SK-N-MC (cell line): ENCODE results near the gene PRR20D.
"Not testable (repeated sequence)": the region's sequence is repeated elsewhere in the genome, so short reads cannot be mapped to it uniquely, and the experiment has no call there.

Source experiments
- DNase-seq: peaks from one replicate; pipeline ENCODE4 v3.0.0-alpha.2; 2011; ENCODE audit warnings: low read depth, low spot score
- H3K27ac ChIP-seq: fragments of 200-600 bp; sonication (generic); 2 replicates; pipeline ENCODE4 v1.5.1; 2016; ENCODE audit warnings: mixed run types
- H3K36me3 ChIP-seq: fragments of 200-600 bp; sonication (generic); 2 replicates; pipeline ENCODE4 v1.6.1; 2017; ENCODE audit warnings: antibody characterized with exemption, low read length, mixed read lengths; ENCODE audit not compliant: insufficient read depth
- H3K4me3 ChIP-seq: fragments of 200-600 bp; sonication (generic); 2 replicates; pipeline ENCODE4 v1.5.1; 2016
- H3K9ac ChIP-seq: fragments of 200-600 bp; sonication (generic); 2 replicates; pipeline ENCODE4 v1.8.0; 2017; ENCODE audit warnings: mixed run types, mixed read lengths; ENCODE audit not compliant: insufficient read length
- H3K9me3 ChIP-seq: fragments of 200-600 bp; sonication (generic); 2 replicates; pipeline ENCODE4 v1.6.1; 2017; ENCODE audit warnings: low read depth, mild to moderate bottlenecking, antibody characterized with exemption, low read length, moderate library complexity, mixed read lengths
- EZH2 ChIP-seq: fragments of 200-600 bp; sonication (generic); IDR thresholded peaks from one replicate; pipeline ENCODE4 v1.6.1; 2017; ENCODE audit warnings: antibody characterized with exemption
- FOXP2 ChIP-seq: optimal IDR thresholded peaks from 2 replicates; pipeline ENCODE3; 2011; ENCODE audit warnings: mild to moderate bottlenecking, moderate library complexity; ENCODE audit not compliant: insufficient read depth; ENCODE audit errors: extremely low read length, control extremely low read depth
- POLR2AphosphoS5 ChIP-seq: IDR thresholded peaks from 2 replicates; pipeline ENCODE4 v1.6.1; 2012; ENCODE audit warnings: mild to moderate bottlenecking, low read depth, low read length, borderline replicate concordance

PRR20D gene

DNA sequence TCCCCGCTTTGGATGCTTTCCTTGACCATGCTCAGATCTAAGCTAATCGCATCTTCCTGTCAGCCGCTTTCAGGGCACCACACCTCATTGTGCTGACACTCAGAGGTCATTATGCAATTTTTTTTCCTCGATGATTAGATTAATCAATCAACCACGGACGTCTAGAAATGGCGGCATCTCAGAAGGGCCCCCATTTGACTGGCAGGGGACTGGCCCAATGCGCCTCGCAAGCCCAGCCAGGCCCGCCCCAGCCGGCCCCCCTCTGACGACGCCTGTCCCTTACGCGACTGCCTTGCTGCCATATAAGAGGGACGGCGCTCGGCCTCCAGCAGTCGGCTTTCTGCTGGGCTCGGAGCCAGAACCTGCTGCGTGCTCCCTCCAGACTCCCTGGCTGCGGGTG, 6.5 kb downstream of the PRR20D start, which contains the start of gene PRR20E:
TSS of gene PRR20E (plus strand) at position 301 of the 400 bp plus-strand sequence. CDS start 387 bp downstream, outside the sequence.
- DNase-seq, H3K4me3 ChIP-seq, H3K36me3 ChIP-seq, H3K9ac ChIP-seq, H3K9me3 ChIP-seq, H3K27ac ChIP-seq: not testable (repeated sequence)

DNA sequence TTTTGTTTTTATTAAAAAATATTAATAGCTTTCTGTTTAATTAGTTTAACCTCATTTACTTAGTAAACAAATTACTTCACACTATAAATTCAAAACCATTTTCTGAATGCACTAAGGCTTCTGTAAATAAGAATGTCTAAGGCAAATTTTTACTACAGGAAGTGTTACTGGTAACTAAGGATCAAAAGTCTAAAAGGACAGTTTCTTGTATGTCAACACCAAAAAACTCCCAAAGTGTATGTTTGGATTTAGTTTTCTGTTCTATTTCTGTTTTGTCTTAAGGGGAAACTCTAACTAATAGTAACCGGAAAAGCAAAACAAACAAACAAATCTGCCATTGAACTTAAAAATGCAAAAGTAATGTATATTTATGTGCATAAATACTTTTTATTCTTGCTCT, 31.2 kb downstream of the PRR20D start:
- Histone ChIP-seq H3K4me3 (no peak overlapping the region), H3K27ac (no peak overlapping the region), H3K36me3 (no peaks in the 10 kb centered on the region), H3K9ac (no peak overlapping the region), H3K9me3 (no peaks in the 10 kb centered on the region)
- TF ChIP-seq POLR2AphosphoS5 (no peak), EZH2 (no peak), FOXP2 (no peak)
- DNase-seq, result no peak

DNA sequence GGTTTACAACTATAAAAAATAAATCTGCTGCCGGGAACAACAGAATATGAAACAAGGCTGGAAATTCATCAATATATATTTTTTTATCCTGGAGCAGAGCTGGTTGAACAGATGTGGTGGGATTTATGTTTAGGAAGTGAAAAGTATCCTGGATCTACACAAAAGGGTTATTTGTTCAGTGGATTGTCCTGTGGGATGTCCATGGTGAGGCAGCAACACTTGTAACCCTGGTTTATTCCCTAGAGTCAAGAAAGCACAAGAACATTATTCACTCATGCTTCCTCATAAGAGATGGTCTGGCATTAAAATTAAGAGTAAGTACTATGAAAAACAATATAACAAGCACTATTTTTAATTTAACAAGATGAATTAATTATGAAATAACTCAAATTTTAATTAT, 52.6 kb downstream of the PRR20D start:
- DNase-seq, result no peak
- Histone ChIP-seq H3K4me3 (no peak overlapping the region), H3K27ac (no peak overlapping the region), H3K9me3 (no peaks in the 10 kb centered on the region), H3K9ac (no peak overlapping the region), H3K36me3 (no peaks in the 10 kb centered on the region)
- TF ChIP-seq POLR2AphosphoS5 (no peak), EZH2 (no peak), FOXP2 (no peak)
